Measurements from ENCODE around the gene CBLN3.
"Not testable (repeated sequence)": the region's sequence is repeated elsewhere in the genome, so short reads cannot be mapped to it uniquely, and the experiment has no call there.

Gene CBLN3

DNA sequence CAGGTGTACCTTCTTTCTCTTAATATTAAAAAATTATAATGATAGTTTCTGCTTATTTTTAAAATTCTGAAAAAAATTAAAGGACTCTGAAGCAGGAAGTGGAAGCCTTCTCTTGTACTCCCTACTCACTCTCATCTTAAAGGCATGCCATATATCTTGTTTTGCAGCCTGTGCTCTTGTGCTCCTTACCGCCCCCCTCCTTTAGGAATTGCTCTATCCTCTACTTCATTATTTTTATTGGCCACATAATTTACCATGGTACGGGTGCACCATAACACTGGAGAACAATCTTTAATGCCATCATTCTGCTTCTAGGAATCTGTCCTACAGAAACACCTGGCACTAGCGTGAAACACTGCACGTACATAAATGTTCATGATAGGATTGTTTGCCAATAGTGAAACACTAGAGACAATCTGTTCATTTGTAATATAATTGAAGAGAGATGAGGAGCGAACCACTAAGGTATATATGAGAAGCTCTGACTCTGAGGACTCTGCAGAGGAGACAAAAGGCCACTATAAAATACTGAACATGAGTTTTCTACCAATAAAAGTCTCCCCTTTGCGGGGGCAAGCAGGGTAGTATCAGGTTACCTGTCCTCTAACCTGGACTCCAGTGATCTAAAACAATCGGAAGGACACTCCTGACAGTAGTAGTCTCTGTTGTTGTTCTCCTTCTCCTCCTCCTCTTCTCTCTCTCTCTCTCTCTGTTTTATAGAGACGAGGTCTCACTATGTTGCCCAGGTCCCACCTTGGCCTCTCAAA is 37.0 kb downstream of the CBLN3 start:
- DNase-seq: no peak
- in situ Hi-C loops (cut with MboI; ENCODE audit: low pct_unique_long_range_greater_than_20kb, low sequenced_read_pairs): no loop called here

DNA sequence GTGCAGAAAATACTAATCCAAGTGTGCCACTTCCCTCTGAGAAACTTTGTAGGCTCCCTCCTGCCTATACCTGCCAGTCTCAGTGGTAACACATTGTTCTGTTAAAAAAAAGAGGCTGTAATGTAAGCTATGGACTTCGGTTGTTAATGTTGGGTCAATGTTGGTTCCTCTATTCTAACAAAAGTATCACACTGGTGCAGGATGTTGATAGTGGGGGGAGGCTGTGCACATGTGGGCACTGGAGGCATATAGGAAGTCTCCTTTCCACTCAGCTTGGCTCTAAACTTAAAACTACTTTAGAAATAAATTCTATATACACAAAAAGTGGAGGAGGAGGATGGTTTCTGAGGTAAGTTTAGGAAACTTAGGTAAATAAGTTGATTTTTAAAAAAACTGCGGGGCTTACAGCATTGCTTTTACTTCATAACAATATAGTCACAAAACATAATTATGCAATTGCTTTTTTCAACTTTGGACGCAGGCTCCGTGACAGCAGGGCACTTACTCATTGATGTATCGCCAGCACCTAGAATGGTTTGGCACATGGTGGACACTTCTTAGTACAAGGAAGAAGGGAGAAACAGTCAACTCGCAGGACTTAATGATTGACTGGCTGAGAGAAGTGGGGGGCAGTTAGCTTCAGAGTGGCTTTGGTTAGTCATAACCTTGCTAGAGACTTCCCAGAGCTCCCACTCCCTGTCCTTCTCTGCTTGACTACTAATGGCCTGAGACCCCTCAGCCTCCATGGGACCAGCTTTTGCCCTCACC is 38.6 kb downstream of the CBLN3 start:
- in situ Hi-C loops (cut with MboI; ENCODE audit: low pct_unique_long_range_greater_than_20kb, low sequenced_read_pairs): no loop called here
- peak; percentile 72 for DNase-seq

DNA sequence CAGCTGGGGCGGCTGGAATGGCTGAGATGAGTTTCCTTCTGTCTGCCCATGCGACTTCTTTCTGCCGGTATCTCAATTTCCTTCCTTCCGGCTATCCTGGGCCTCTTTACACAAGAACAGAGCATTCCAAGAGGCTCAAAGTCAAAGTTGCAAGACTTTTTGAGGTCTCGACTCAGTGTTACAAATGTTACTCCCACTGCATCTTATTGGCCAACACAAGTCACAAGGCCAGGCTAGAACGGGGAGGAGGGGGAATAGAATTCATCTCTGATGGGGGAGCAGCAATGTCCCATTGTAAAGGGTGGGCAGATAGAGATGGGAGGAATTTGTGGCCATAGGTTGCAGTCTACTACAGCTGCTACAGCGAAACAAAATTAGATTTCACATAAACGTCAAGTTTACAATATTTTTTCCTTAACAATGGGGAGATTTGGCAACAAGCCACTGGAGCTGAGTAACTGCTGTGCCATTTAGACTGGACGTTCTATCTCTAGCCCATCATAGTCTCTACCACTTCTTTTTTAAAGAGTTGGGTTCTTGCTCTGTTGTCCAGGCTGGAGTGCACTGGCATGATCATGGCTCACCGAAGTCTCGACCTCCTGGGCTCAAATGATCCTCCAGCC is 40.1 kb downstream of the CBLN3 start:
- DNase-seq: no peak
- in situ Hi-C loops (cut with MboI; ENCODE audit: low pct_unique_long_range_greater_than_20kb, low sequenced_read_pairs): no loop called here

DNA sequence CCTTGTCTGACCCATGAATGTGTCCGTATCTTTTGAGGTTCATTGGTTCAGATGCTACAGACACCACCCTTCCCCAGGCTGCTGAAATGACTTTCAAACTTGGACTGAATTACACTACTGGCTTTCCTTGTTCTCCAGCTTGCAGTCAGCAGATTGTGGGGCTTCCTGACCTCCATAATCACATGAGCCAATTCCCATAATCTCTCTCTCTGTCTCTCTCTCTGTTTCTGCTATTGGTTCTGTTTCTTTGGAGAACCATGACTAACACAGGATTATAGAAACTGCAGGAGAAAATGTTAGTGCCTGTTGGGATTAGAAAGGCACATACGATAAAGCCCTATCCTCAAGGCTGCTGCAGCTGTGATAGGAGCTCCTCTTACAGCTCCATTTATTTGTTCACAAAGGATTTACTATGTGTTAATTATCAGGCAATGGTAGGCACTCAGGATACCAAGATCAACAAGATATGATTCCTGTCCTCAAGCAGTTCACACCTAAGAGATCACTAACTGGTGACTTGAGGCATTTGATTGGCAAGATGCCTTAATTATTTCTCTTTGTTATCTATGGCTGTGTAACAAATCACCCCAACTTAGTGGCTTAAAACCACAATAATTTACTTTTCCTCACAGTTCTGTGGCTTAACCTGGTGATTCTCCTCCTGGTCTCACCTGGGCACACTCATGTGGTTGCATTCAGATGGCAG is 40.8 kb downstream of the CBLN3 start:
- in situ Hi-C loops (cut with MboI; ENCODE audit: low pct_unique_long_range_greater_than_20kb, low sequenced_read_pairs): no loop called here
- DNase-seq: no peak

DNA sequence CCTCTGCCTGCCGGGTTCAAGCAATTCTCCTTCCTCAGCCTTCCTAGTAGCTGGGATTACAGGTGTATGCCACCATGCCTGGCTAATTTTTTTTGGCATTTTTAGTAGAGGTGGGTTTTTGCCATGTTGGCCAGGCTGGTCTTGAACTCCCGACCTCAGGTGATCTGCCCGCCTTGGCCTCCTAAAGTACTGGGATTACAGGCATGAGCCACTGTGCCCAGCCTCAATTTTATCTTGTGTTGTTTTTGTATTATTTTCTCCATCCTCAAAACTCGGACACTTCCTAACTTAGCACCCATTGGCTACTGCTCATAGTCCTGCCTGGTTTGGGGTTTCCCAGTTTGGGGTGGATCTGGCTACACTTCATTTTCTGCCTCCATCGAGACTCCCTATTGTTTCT is 41.9 kb downstream of the CBLN3 start:
- DNase-seq; in situ Hi-C loops (cut with MboI; ENCODE audit: low pct_unique_long_range_greater_than_20kb, low sequenced_read_pairs): not testable (repeated sequence)

DNA sequence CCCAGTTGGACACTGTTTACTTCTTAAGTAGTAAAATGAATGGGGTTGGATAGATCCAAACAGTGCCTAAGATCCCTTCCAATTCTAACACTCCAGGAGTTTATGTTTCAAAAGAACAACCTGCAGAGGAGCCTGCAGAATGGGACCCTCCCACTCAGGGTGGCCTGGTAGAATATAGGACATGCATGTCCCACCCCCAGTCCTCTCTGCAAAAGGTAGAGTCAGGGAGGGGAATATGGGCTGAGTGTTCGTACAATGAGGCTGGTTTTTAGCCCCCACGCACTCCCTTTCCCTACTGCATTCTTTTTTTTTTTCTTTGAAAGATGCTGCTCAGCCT is 42.5 kb downstream of the CBLN3 start:
- DNase-seq: no peak
- in situ Hi-C loops (cut with MboI; ENCODE audit: low pct_unique_long_range_greater_than_20kb, low sequenced_read_pairs): no loop called here

DNA sequence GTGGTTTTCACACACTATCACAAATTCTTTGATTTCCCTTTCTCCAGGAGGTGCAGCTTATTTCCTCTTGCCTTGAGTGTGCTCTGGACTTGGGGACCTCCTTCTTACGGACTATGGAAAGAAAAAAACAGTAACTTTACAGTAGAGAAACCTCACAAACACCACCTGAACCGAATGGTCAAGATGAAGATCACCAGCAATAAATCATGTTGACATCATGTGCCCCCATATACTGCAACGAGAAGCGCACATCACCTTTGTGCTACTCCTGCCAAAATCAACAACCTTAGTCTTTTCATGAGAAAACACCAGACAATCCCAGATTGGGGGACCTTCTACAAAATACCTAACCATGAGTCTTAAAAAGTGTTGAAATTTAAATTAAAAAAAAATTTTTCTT is 43.9 kb downstream of the CBLN3 start:
- in situ Hi-C loops (cut with MboI; ENCODE audit: low pct_unique_long_range_greater_than_20kb, low sequenced_read_pairs): no loop called here
- DNase-seq: no peak

DNA sequence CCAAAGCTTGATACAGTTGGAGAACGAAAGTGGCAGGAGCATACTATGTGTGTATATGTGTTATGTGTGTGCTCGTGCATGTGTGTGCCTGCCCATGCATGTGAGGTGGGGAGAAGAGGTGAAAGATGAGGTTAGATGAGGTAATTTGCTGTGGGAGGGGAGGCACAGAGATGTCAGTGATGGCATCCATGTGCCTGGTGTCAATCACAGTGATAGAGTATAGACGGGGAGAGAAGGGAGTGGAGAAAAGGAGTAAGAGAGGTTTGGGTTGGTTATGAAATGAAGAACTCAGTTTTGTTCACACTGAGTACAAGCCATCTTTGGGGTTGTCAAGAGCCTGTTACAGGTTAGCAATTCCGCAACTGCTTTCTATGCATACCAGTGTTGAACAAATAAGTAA is 45.3 kb downstream of the CBLN3 start:
- in situ Hi-C loops (cut with MboI; ENCODE audit: low pct_unique_long_range_greater_than_20kb, low sequenced_read_pairs): no loop called here
- DNase-seq: no peak

DNA sequence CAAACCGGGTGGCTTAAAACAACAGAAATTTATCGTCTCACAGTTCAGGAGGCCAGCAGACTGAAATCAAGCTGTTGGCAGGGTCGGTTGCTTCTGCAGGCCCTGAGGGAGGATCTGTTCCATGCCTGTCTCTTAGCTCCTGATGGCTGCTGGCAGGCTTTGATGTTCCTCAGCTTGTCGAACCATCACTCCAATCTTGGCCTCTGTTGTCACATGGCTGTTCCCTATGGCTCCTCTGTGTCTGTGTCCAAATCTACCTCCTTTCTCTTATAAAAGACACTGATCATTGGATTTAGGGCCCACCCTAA is 47.5 kb downstream of the CBLN3 start:
- in situ Hi-C loops (cut with MboI; ENCODE audit: low pct_unique_long_range_greater_than_20kb, low sequenced_read_pairs): no loop called here
- no peak for DNase-seq

DNA sequence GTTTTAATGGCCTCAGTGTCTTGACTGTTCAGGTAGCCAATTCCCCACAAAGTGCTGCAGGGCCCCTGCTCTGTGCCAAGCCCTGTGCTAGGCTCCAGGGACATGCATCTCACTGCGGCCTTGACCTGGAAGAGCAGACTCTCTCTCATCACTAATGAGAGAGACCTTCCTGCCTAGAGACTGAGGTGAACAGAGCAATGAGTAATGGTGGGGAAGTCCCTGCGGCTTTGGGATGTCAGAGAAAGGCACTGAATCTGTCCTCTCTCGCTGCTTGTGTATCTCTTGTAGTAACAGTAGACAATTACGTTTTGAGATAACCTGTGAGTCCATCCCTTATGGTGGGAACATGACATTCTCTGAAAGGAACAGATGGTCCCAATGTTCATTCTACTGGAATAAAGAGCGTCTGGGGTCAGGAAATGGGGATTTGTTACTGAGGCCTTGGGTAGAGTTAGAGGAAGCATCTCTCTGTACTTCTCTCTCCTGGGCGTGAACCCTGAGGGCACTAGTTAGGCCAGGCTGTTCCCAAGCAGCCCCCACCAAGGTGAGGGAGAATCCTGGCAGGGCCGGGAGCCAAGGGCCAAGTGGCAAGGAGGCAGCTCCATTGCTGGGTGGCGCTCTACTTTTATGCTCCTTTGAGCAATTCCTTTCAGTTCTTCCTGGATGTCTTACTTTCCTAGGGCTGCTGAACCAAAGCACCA is 48.0 kb downstream of the CBLN3 start:
- no peak for DNase-seq
- in situ Hi-C loops (cut with MboI; ENCODE audit: low pct_unique_long_range_greater_than_20kb, low sequenced_read_pairs): no loop called here

DNA sequence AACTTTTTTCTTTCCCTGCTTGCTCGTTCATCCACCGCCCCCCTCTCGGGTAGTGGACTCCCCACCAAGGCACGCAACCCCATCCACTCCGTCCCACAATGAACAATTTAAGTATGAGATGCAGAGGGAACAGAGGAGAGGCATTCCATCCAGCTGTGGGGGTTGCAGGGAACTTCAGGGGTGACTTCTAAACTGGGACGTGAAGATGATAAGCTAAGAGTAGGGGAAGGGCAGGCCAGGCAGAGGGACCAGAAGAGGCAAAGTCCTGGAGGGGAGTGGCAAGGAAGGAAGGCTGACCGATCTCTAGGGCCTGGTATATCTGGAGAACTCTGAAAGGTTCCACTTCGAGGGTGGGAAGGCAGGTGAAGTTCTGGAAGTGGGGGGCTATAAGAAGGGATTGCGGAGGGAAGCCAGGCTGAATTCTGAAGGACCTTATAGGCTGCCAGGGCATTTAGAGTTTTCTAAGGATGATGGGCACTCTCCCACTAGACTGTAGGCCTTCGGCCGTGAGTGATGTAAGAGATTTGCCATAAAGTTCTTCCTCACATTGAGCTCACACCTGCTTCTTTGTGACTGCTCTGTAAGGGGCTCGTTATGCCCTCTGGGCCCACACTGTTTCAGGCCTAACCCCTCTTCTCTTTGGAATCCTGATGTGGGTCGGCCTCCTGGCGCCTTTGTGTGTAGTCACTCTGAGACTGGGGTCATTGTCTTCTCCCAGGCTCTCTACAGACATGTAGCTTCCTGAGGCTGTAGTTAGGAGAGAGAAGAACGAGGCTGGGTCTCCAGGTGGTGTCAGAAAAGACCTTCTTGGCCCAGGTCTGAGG is 49.3 kb downstream of the CBLN3 start:
- in situ Hi-C loops (cut with MboI; ENCODE audit: low pct_unique_long_range_greater_than_20kb, low sequenced_read_pairs): no loop called here
- DNase-seq: no peak

DNA sequence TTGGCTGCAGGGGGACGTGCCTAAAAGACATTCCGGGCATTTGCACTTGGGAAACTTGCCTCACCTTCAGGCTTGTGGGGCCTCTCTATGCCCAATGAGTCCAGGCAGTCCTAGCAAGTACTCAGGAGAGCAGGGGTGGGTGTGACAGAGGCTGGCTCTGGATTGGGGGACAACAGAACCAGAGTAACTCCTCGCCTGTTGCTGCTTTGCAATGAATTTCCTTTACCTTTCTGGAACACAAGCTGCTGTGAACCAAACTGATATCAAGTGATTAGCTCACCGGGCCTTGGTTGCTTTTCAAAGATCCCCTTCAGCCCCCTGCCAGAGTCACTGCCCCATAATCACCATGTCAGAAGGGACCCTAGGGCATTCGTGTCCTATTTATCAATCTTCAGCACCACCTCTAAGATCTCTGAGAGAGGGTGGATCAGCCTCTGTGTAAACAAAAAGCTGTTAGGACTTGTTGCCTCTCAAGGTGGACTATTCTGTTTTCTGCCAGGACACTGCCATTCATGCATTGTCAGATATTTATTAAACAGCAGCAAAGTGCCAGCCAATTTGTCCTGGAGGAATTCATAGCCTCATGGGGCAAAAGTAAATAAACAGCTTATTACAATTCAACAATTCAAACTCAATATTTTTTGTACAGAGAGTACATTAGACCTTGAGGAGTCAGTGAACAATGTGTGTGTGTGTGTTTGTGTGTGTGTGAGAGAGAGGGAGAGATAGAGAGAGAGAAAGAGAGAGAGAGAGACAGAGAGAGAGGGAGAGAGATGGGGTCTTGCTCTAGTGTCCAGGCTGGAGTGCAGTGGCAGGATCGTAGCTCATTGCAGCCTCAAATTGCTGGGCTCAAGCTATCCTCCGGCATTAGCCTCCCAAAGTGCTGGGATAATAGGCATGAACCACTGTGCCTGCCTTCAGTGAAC is 50.2 kb downstream of the CBLN3 start:
- no peak for DNase-seq

DNA sequence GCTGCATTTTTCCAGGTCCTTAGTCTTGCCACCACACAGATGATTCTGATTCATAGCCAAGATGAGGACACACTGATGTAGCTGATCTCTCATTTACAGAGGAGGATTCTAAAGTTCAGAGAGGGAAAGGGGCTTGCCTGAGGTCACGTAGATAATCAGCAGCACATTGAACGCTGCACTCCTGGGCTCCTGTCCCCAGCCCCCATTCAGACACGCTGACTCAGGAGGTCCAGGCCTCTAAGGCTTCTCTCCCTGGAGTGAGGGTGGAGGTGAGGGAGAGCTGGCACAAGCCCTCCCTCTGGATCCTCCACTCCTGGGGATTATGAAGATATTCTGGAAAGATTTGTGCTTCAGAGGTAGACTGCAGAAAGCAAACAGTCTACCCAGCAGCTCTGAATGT is 51.1 kb downstream of the CBLN3 start:
- DNase-seq: no peak

More for the DNA sequence above, 50.2 kb downstream of the CBLN3 start:
- in situ Hi-C loops (cut with MboI; ENCODE audit: low pct_unique_long_range_greater_than_20kb, low sequenced_read_pairs): no loop called here

DNA sequence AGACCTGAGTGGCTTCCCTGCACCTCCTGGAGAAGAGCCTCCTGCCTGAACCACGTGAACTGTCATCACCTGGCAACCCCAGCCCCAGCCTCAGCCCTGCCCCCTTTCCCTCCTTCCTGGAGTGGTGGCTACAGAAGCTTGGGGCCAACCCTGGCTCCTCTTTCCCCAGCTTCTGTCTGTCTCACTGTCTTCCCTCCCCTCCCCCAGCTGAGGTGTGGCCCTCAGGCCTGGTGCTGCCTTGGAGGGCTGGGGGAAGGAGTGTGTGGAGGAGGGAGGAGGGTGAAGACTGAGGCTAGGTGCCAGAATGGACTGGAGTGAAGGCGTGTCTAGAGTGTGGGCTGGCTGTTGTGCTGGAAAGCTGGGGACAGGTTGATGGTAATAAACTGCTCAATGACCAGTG is 51.8 kb downstream of the CBLN3 start:
- in situ Hi-C loops (cut with MboI; ENCODE audit: low pct_unique_long_range_greater_than_20kb, low sequenced_read_pairs): no loop called here
- no peak for DNase-seq

More for the DNA sequence above, 51.1 kb downstream of the CBLN3 start:
- in situ Hi-C loops (cut with MboI; ENCODE audit: low pct_unique_long_range_greater_than_20kb, low sequenced_read_pairs): no loop called here

DNA sequence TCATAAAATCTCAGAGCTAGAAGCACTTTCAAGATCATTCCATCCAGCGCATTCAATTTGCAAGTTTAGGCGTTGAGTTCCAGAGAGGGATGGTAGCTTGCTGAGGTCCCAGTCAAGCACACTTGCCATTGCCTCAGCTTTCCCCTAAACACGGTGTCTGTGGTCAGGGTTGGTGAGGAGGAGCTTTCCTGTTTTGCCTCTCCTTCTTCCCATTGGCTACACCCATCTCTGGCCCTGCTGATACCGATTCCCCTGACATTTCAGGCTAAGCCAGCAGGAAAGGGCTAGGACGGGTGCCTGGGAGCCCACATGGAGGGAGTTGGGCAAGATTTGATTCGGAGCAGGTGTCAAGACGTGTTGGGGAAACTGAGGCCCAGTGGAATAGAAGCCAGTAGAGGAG is 52.3 kb downstream of the CBLN3 start:
- in situ Hi-C loops (cut with MboI; ENCODE audit: low pct_unique_long_range_greater_than_20kb, low sequenced_read_pairs): no loop called here
- DNase-seq: peak; percentile 53
